GM12892 (cell line): ENCODE results near the gene TSN.

Experiments used
- POLR2AphosphoS5 ChIP-seq: IDR thresholded peaks from 2 replicates; pipeline ENCODE4 v1.6.1; 2011; ENCODE audit warnings: low read depth, low read length, control low read depth
- TAF1 ChIP-seq: IDR thresholded peaks from 2 replicates; pipeline ENCODE4 v1.6.1; 2011; ENCODE audit warnings: low read depth, mild to moderate bottlenecking, control low read depth, low read length, borderline replicate concordance

GRCh38 chr2:121705958-121706357 is 49.5 kb upstream of the TSN start:
- TF ChIP-seq POLR2AphosphoS5 (no peak), TAF1 (no peak)
